Loucy (cell line): ENCODE data around the gene IL12A.

Experiments
- H2AFZ ChIP-seq: fragments of 200-600 bp; sonication (generic); 2 replicates; pipeline ENCODE4 v1.6.0; 2016; ENCODE audit warnings: antibody characterized with exemption, mild to moderate bottlenecking, low read length, moderate library complexity
- H3F3A ChIP-seq: fragments of 200-600 bp; 2 replicates; pipeline ENCODE4 v1.6.0; 2016; ENCODE audit warnings: antibody characterized with exemption, low read depth, mild to moderate bottlenecking
- H3K27me3 ChIP-seq: fragments of 200-600 bp; sonication (generic); 2 replicates; pipeline ENCODE4 v1.6.1; 2014; ENCODE audit warnings: low read length, mild to moderate bottlenecking; ENCODE audit not compliant: insufficient read depth, poor library complexity, severe bottlenecking
- H3K36me3 ChIP-seq: fragments of 200-600 bp; sonication (generic); 2 replicates; pipeline ENCODE4 v1.6.1; 2016; ENCODE audit warnings: low read length; ENCODE audit not compliant: insufficient read depth
- H3K4me1 ChIP-seq: fragments of 200-600 bp; sonication (generic); 2 replicates; pipeline ENCODE4 v1.5.1; 2014; ENCODE audit warnings: low read length, mild to moderate bottlenecking; ENCODE audit not compliant: insufficient read depth, poor library complexity, severe bottlenecking
- H3K4me2 ChIP-seq: fragments of 200-600 bp; sonication (generic); 2 replicates; pipeline ENCODE4 v1.6.0; 2014; ENCODE audit warnings: antibody characterized with exemption, low read length, low read depth, mild to moderate bottlenecking; ENCODE audit not compliant: poor library complexity, severe bottlenecking
- H3K4me3 ChIP-seq: fragments of 200-600 bp; sonication (generic); 2 replicates; pipeline ENCODE4 v1.5.1; 2014; ENCODE audit warnings: low read length, mild to moderate bottlenecking, mixed read lengths; ENCODE audit not compliant: poor library complexity, severe bottlenecking
- H3K79me2 ChIP-seq: fragments of 200-600 bp; sonication (generic); 2 replicates; pipeline ENCODE4 v1.6.1; 2014; ENCODE audit warnings: low read length; ENCODE audit not compliant: insufficient read depth
- H3K9ac ChIP-seq: fragments of 200-600 bp; sonication (generic); 2 replicates; pipeline ENCODE4 v1.6.0; 2014; ENCODE audit warnings: mild to moderate bottlenecking, low read depth, low read length, moderate library complexity; ENCODE audit not compliant: poor library complexity, severe bottlenecking
- H3K9me2 ChIP-seq: fragments of 200-600 bp; sonication (generic); replicated peaks from 2 replicates; pipeline ENCODE4 v1.6.1; 2016; ENCODE audit warnings: low read depth, low read length, mixed read lengths
- H3K9me3 ChIP-seq: fragments of 200-600 bp; sonication (generic); 2 replicates; pipeline ENCODE4 v1.6.1; 2014; ENCODE audit warnings: mild to moderate bottlenecking, antibody characterized with exemption, low read length, low read depth; ENCODE audit not compliant: insufficient read depth
- H4K20me1 ChIP-seq: fragments of 200-600 bp; sonication (generic); 2 replicates; pipeline ENCODE4 v1.6.0; 2014; ENCODE audit warnings: antibody characterized with exemption, low read length, mild to moderate bottlenecking; ENCODE audit not compliant: insufficient read depth, poor library complexity, severe bottlenecking
- EZH2phosphoT487 ChIP-seq: fragments of 200-600 bp; IDR thresholded peaks from 2 replicates; pipeline ENCODE4 v1.6.1; 2018; ENCODE audit warnings: antibody characterized with exemption, mild to moderate bottlenecking, moderate library complexity, borderline replicate concordance
- TF ChIP-seq, protein P1 (sequence below): fragments of 200-600 bp; sonication (generic); conservative IDR thresholded peaks from 2 replicates; pipeline ENCODE4 v1.5.1; 2014; ENCODE audit warnings: mild to moderate bottlenecking, antibody characterized with exemption, low read length

IL12A gene

DNA sequence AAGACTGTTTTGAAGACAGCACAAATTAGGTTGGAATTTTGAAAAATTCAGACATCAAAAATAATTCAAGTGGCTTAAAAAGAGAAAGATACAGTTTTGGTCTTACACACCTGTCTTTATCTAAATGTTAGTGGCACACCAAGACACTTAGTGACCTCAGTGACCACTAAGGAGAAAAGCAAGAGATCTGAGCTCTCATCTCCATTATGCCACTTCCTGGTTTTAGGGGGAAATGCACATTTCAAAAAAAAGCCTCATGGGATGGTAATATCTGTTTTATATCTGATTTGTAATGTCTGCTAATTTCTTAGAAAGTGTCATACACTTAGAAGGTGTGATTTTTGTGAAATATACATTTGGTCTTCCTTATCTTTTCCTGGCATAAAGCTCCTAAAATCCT, 16.4 kb downstream of the IL12A start:
- Histone ChIP-seq H3K79me2 (no peaks in the 10 kb centered on the region), H2AFZ (no peak overlapping the region; the same call in 1 of the 2 replicates), H3K27me3 (no peaks in the 10 kb centered on the region), H4K20me1 (no peaks in the 10 kb centered on the region), H3K9me3 (no peaks in the 10 kb centered on the region), H3F3A (no peaks in the 10 kb centered on the region), H3K4me1 (no peaks in the 10 kb centered on the region), H3K4me3 (no peak overlapping the region), H3K4me2 (no peak overlapping the region), H3K36me3 (no peaks in the 10 kb centered on the region), H3K9ac (no peak overlapping the region), H3K9me2 (no peaks in the 10 kb centered on the region)
- TF ChIP-seq, protein P1, sequence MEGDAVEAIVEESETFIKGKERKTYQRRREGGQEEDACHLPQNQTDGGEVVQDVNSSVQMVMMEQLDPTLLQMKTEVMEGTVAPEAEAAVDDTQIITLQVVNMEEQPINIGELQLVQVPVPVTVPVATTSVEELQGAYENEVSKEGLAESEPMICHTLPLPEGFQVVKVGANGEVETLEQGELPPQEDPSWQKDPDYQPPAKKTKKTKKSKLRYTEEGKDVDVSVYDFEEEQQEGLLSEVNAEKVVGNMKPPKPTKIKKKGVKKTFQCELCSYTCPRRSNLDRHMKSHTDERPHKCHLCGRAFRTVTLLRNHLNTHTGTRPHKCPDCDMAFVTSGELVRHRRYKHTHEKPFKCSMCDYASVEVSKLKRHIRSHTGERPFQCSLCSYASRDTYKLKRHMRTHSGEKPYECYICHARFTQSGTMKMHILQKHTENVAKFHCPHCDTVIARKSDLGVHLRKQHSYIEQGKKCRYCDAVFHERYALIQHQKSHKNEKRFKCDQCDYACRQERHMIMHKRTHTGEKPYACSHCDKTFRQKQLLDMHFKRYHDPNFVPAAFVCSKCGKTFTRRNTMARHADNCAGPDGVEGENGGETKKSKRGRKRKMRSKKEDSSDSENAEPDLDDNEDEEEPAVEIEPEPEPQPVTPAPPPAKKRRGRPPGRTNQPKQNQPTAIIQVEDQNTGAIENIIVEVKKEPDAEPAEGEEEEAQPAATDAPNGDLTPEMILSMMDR = no peak
- TF ChIP-seq EZH2phosphoT487 = no peak

DNA sequence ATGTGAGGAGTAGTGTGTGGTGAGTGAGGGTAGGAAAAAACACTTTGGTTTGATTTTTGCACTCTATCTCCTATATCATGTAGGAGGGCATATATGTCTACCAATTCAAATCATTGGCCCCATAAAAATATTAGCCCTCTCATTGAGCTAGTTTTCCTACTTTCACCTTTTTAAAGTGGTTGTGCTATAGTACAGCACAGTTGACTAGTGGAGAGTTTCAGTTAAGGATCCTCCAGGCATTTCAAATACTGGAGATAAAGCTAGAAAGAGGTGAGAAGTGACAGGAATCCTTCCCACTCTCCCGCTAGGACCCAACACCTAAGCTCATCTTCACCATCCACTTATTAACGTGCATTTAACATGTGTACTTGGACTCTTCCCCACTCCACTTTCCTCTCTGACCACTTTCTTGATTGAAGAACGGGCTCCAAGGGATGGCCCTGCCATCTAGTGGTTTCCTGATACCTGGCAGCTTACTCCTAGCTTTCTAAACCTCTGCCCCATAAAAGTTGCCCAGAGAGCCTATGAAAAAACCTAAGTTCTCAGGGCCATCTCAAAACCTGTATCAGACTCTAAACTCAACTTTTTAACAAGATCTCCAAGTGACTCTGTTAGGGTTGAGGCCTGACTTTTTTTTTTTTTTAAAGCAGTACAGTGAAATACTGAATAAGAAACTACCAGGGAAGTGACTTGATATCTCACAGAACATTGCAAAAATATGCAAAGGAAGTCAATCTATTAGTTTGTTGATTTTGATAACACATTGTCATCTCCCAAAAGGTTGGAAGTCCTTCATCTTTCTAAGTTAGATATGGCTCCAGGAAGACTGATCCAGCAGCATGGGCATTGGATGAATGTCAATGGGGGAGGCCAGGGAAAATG, 17.9 kb downstream of the IL12A start:
- Histone ChIP-seq H3K9me3 (no peaks in the 10 kb centered on the region), H3F3A (no peaks in the 10 kb centered on the region), H3K27me3 (no peaks in the 10 kb centered on the region), H3K9ac (no peak overlapping the region), H3K9me2 (no peaks in the 10 kb centered on the region), H3K4me3 (no peak overlapping the region), H2AFZ (peak overlapping the region; percentile 21; the same call in 1 of the 2 replicates), H3K79me2 (no peaks in the 10 kb centered on the region), H3K4me2 (no peak overlapping the region), H3K4me1 (no peaks in the 10 kb centered on the region), H3K36me3 (no peaks in the 10 kb centered on the region), H4K20me1 (no peaks in the 10 kb centered on the region)
- TF ChIP-seq, protein P1 = peak; percentile 95
- TF ChIP-seq EZH2phosphoT487 = no peak

DNA sequence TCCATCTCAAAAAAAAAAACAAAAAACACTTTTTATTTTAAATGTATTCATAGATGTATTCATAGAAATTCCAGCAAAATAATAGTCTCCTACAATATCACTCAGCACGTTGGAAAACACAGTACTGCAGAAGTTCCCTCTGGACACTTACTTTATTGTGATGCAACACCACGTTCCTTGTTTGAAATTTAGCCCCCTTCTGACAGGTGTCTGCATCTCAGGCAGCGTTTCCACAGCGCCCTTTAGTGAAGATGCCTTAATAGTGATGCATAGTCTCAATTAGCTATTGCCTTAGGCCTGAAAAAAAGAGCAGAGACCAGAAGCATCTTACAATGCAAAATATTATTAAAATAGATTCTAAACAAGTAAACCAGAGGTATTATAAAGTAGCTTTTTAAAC, 20.3 kb downstream of the IL12A start:
- Histone ChIP-seq H3K4me3 (no peak overlapping the region), H3K4me2 (no peak overlapping the region), H4K20me1 (no peaks in the 10 kb centered on the region), H3K36me3 (no peaks in the 10 kb centered on the region), H3K9me3 (no peaks in the 10 kb centered on the region), H3K4me1 (no peaks in the 10 kb centered on the region), H3K79me2 (no peaks in the 10 kb centered on the region), H3K9ac (no peak overlapping the region), H3K27me3 (no peaks in the 10 kb centered on the region), H3K9me2 (no peaks in the 10 kb centered on the region), H2AFZ (no peak overlapping the region), H3F3A (no peaks in the 10 kb centered on the region)
- TF ChIP-seq, protein P1 = no peak
- no peak for TF ChIP-seq EZH2phosphoT487
